ENCODE data around the gene ARMC6.

ARMC6 gene

DNA sequence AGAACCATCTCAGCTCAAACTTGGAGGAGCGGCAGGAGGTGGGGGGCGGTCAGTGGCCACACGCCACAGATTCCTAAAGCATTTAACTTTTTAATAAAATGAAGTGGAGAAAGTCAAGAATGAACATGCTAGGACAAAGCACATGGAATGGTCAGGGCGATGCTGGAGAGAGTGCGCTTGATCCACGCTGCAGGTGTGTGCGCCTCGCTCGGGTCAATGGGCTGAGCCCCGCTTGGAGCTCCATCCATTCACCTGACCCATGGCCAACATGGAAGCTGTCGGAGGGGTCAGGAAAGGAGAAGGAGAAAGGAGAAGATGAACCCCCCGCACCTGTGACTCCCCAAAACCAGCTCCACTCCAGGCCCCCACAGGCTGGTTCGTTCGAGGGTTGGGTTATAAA, 41.9 kb upstream of the ARMC6 start:
- TF ChIP-seq, protein P1, sequence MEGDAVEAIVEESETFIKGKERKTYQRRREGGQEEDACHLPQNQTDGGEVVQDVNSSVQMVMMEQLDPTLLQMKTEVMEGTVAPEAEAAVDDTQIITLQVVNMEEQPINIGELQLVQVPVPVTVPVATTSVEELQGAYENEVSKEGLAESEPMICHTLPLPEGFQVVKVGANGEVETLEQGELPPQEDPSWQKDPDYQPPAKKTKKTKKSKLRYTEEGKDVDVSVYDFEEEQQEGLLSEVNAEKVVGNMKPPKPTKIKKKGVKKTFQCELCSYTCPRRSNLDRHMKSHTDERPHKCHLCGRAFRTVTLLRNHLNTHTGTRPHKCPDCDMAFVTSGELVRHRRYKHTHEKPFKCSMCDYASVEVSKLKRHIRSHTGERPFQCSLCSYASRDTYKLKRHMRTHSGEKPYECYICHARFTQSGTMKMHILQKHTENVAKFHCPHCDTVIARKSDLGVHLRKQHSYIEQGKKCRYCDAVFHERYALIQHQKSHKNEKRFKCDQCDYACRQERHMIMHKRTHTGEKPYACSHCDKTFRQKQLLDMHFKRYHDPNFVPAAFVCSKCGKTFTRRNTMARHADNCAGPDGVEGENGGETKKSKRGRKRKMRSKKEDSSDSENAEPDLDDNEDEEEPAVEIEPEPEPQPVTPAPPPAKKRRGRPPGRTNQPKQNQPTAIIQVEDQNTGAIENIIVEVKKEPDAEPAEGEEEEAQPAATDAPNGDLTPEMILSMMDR (IDR thresholded peaks at IDR 0.05; ENCODE audit: low read depth, low read length) = no peak
- no peak overlapping the region for H3K4me3 ChIP-seq (ENCODE audit: low read depth, low read length)

DNA sequence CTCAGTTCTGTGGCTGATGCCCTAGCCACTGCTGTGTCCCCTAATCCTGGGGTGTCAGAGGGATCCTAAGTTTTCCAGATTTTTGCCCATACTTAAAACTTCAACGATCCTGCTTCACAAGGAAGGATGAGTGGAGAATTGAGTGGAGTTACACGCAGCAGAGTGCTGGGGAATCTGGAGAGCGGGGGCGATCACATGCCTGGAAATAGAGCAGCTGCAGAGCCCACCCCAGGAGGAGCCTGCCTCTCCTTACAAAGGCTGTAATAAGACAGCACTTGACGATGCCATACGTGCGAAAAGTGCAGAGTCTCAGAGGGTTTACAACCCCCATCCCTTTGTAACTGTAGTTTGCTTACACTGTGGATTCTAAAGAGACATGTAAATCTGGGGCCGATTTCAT, 40.7 kb upstream of the ARMC6 start:
- no peak overlapping the region for H3K4me3 ChIP-seq (ENCODE audit: low read depth, low read length)
- TF ChIP-seq, protein P1 (IDR thresholded peaks at IDR 0.05; ENCODE audit: low read depth, low read length) = no peak

DNA sequence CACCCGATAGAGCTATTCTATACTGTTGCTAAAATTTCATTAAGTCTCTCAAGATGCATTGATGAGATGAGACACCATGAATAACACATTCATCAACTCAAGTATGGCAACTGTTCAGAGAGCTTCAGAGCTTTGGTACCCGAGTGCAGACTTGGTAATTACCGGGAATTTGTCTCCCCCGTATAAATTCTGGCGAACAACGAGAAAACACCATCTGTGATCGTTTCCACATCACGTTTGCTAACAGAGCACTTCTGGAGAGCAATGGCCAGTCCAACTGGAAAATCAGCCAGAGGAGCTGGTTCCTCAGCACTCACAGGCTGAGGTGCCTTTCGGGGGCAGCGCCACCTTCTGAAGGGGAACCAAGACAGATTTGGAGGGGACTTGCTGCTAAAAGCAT, 40.3 kb upstream of the ARMC6 start:
- TF ChIP-seq, protein P1 (IDR thresholded peaks at IDR 0.05; ENCODE audit: low read depth, low read length) = no peak
- no peak overlapping the region for H3K4me3 ChIP-seq (ENCODE audit: low read depth, low read length)

DNA sequence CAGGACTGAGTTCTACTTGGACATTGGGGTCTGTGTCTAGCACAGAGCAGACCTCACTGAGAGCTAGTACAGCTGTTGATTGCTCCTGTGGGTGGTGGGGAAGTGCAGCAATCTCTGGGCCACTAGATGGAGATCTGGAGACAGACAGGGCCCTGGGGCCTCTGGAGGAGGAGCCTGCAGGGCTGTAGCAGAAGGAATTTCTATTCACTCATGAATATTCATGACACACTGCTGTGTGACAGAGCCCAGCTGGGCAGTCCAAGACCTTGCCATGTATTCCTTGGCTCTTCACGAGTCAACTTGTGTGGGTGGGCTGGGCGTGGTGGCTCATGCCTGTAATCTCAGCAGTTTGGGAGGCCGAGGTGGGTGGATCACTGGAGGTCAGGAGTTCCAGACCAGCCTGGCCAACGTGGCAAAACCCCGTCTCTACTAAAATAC, 37.6 kb upstream of the ARMC6 start:
- TF ChIP-seq, protein P1 (IDR thresholded peaks at IDR 0.05; ENCODE audit: low read depth, low read length) = peak; percentile 87
- H3K4me3 ChIP-seq (ENCODE audit: low read depth, low read length) = no peak overlapping the region

DNA sequence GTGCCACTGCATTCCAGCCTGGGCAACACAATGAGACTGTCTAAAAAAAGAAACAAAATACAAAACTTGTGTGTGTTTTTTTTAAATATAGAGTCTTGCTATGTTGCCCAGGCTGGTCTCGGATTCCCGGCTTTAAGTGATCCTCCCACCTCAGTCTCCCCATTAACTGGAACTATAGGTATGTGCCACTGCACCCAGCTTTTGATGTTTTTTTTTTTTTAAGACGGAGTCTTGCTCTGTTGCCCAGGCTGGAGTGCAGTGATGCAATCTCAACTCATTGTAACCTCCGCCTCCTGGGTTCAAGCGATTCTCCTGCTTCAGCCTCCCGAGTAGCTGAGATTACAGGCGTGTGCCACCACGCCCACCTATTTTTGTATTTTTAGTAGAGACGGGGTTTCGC, 37.1 kb upstream of the ARMC6 start:
- H3K4me3 ChIP-seq (ENCODE audit: low read depth, low read length) = no peak overlapping the region
- TF ChIP-seq, protein P1 (IDR thresholded peaks at IDR 0.05; ENCODE audit: low read depth, low read length) = no peak

DNA sequence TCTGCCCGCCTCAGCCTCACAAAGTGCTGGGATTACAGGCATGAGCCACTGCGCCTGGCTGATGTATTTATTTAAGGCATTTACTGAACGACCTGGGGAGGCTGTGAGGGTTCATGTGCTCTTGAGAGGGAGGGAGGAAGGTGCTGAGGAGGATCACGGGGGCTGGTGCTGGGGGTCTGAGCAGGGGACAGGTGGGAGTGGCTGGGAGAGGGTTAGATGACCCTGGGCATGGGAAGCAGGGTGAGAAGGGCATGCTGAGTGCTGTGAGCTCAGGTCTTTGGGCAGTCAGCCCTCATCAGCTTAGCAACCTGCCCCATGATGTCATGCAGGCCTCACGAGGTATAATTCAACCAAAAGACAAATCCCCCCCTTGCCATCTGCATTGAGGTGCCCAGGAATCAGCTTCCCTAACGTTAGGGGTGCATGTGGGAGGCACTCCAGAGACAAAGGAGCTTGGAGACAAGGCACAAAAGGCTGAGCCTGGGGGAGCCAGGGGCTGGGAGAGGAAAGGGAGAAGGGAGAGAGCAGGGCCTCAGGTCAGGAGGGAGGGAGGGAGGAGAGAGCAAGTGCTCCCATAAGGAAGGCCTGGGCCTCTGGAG, 36.5 kb upstream of the ARMC6 start:
- H3K4me3 ChIP-seq (ENCODE audit: low read depth, low read length) = no peak overlapping the region
- TF ChIP-seq, protein P1 (IDR thresholded peaks at IDR 0.05; ENCODE audit: low read depth, low read length) = no peak

DNA sequence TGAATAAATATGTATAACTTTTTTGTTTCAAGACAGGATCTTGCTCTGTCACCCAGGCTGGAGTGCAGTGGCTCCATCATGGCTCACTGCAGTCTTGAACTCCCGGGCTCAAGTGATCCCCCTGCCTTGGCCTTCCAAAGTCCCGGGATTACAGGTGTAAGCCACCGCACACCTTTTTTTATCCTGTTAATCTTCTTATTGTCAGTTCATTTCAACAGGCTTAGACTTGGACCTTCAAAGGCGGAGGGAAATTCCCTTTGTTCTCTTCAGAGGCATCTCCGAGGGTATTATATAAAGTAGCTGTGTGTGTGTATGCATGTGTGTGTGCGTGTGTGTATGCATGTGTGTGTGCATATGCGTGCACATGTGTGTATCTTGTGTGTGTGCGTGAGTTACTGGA, 35.1 kb upstream of the ARMC6 start:
- no peak overlapping the region for H3K4me3 ChIP-seq (ENCODE audit: low read depth, low read length)
- TF ChIP-seq, protein P1 (IDR thresholded peaks at IDR 0.05; ENCODE audit: low read depth, low read length) = no peak

Data from WI38 (cell line).